Hepatocyte (in vitro differentiated cells): Measurements from ENCODE around the gene SLC25A5. TPM values are rescaled to one million over a fixed set of nuclear protein-coding genes. Genes with fewer than 3 reads are reported as not detected.

Experiments
- DNase-seq: peaks from one replicate; pipeline ENCODE4 v3.0.0-alpha.2; 2016; ENCODE audit warnings: low spot score
- H2AFZ ChIP-seq: fragments of 200-600 bp; sonication (generic); 2 replicates; pipeline ENCODE4 v1.6.0; 2016; ENCODE audit warnings: antibody characterized with exemption, mild to moderate bottlenecking
- H3K27ac ChIP-seq: fragments of 200-600 bp; sonication (generic); 2 replicates; pipeline ENCODE4 v1.5.1; 2016; ENCODE audit warnings: mild to moderate bottlenecking
- H3K27me3 ChIP-seq: fragments of 200-600 bp; sonication (generic); 2 replicates; pipeline ENCODE4 v1.6.1; 2016
- H3K36me3 ChIP-seq: fragments of 200-600 bp; sonication (generic); replicated peaks from 2 replicates; pipeline ENCODE4 v1.5.1; 2016; ENCODE audit warnings: low read depth; ENCODE audit not compliant: insufficient read depth
- H3K4me1 ChIP-seq: fragments of 200-600 bp; sonication (generic); 2 replicates; pipeline ENCODE4 v1.5.1; 2016; ENCODE audit warnings: mild to moderate bottlenecking, moderate library complexity; ENCODE audit not compliant: insufficient read depth
- H3K4me2 ChIP-seq: fragments of 200-600 bp; sonication (generic); 2 replicates; pipeline ENCODE4 v1.6.0; 2016
- H3K4me3 ChIP-seq: fragments of 200-600 bp; sonication (generic); 2 replicates; pipeline ENCODE4 v1.5.1; 2016; ENCODE audit warnings: mild to moderate bottlenecking
- H3K79me2 ChIP-seq: fragments of 200-600 bp; sonication (generic); 2 replicates; pipeline ENCODE4 v1.6.0; 2017; ENCODE audit warnings: mild to moderate bottlenecking
- H3K9me2 ChIP-seq: fragments of 200-600 bp; sonication (generic); replicated peaks from 2 replicates; pipeline ENCODE4 v1.6.0; 2017; ENCODE audit warnings: mild to moderate bottlenecking; ENCODE audit not compliant: insufficient read depth
- H3K9me3 ChIP-seq: fragments of 200-600 bp; sonication (generic); 2 replicates; pipeline ENCODE4 v1.5.1; 2016; ENCODE audit warnings: low read depth, mild to moderate bottlenecking
- H4K20me1 ChIP-seq: fragments of 200-600 bp; sonication (generic); 2 replicates; pipeline ENCODE4 v1.6.0; 2016; ENCODE audit warnings: mild to moderate bottlenecking; ENCODE audit not compliant: insufficient read depth, poor library complexity, severe bottlenecking
- EZH2 ChIP-seq: fragments of 200-600 bp; sonication (generic); IDR thresholded peaks from 2 replicates; pipeline ENCODE4 v1.6.1; 2016; ENCODE audit warnings: antibody characterized with exemption, mild to moderate bottlenecking, borderline replicate concordance
- EZH2phosphoT487 ChIP-seq: fragments of 200-600 bp; sonication (generic); IDR thresholded peaks from one replicate; pipeline ENCODE4 v1.6.1; 2018; ENCODE audit warnings: antibody characterized with exemption, mild to moderate bottlenecking, low read depth, moderate library complexity; ENCODE audit not compliant: unreplicated experiment, severe bottlenecking
- WGBS: methylation state at CpG from one replicate; pipeline ENCODE4 v1.1.6; 2016; ENCODE audit warnings: low lambda C conversion rate; ENCODE audit errors: missing lambda C conversion rate; 5-methylcytosine and 5-hydroxymethylcytosine counted together
- polyA plus RNA-seq: library from polyadenylated mRNA; unstranded; fragments of >200 nt; fragmentation: Nextera tagmentation; extraction: Ambion mirVana; gene quantifications from 2 replicates; pipeline ENCODE4 v1.2.1, GENCODE V29; 2016
- total RNA-seq: library from RNA; depleted of rRNA; stranded (reverse); fragments of >200 nt; gene quantifications from 2 replicates; pipeline ENCODE4 v1.2.3, GENCODE V29; 2014
- TF ChIP-seq, protein P1 (sequence below): fragments of 200-600 bp; sonication (generic); IDR thresholded peaks from 2 replicates; pipeline ENCODE4 v1.5.1; 2016; ENCODE audit warnings: antibody characterized with exemption, mild to moderate bottlenecking; ENCODE audit not compliant: poor library complexity

The SLC25A5 gene
- total and polyA plus RNA-seq, 2 experiments from 2014 or later = 282 to 343 TPM

DNA sequence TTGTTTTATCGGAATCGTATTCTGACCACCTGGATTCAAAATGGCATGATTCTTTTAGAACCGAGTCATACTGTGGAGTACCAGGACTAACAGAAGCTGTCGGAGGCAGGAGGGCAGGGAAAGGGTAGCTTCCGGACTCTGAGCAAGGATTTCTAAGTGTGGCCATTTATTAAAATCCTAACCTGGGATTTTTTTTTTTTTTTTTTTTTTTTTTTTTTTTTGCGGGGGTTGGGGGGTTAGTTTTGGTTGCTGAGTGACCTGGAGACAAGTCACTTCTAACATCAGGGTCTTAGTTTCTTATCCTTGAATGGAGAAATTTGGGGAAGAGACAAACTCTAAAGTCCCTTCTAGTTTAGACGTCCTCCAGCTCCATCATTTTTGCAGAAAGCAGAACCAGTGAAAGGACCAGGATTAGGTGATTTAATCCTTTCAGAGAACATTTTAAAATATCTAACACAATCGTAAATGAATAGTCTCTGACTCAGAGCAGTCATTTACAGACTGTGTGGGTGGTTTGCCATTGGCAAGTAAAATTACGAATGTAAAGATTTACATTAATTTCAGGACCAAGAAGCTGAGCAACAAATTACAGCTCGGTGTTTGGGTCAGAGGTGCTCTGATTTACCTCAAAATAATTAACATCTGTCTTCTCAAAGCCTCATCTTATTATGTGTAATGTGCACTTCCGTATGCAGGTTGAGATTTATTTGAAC is 7.3 kb downstream of the SLC25A5 start:
- Histone ChIP-seq H3K79me2 (no peaks in the 10 kb centered on the region), H3K4me3 (no peak overlapping the region), H3K4me1 (no peaks in the 10 kb centered on the region), H2AFZ (no peak overlapping the region), H3K9me3 (no peaks in the 10 kb centered on the region), H4K20me1 (no peaks in the 10 kb centered on the region), H3K27me3 (no peaks in the 10 kb centered on the region), H3K9me2 (no peaks in the 10 kb centered on the region), H3K27ac (no peak overlapping the region), H3K36me3 (no peaks in the 10 kb centered on the region), H3K4me2 (no peak overlapping the region)
- TF ChIP-seq EZH2phosphoT487 (no peak), EZH2 (no peak)
- TF ChIP-seq, protein P1, sequence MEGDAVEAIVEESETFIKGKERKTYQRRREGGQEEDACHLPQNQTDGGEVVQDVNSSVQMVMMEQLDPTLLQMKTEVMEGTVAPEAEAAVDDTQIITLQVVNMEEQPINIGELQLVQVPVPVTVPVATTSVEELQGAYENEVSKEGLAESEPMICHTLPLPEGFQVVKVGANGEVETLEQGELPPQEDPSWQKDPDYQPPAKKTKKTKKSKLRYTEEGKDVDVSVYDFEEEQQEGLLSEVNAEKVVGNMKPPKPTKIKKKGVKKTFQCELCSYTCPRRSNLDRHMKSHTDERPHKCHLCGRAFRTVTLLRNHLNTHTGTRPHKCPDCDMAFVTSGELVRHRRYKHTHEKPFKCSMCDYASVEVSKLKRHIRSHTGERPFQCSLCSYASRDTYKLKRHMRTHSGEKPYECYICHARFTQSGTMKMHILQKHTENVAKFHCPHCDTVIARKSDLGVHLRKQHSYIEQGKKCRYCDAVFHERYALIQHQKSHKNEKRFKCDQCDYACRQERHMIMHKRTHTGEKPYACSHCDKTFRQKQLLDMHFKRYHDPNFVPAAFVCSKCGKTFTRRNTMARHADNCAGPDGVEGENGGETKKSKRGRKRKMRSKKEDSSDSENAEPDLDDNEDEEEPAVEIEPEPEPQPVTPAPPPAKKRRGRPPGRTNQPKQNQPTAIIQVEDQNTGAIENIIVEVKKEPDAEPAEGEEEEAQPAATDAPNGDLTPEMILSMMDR = no peak
- 65% methylated on average over 11 of the region's 11 CpGs for WGBS
- DNase-seq = no peak

- Histone ChIP-seq H3K9me2 (no peaks in the 10 kb centered on the region), H3K9me3 (no peaks in the 10 kb centered on the region), H2AFZ (no peak overlapping the region), H3K4me2 (peak overlapping the region; percentile 32), H3K79me2 (no peaks in the 10 kb centered on the region), H4K20me1 (no peaks in the 10 kb centered on the region), H3K4me3 (no peak overlapping the region), H3K27ac (peak overlapping the region; percentile 61), H3K4me1 (no peaks in the 10 kb centered on the region), H3K27me3 (no peaks in the 10 kb centered on the region), H3K36me3 (no peaks in the 10 kb centered on the region)
- DNase-seq = peak; percentile 79
- WGBS = 42% methylated on average over 3 of the region's 3 CpGs
- no peak for TF ChIP-seq EZH2phosphoT487
- TF ChIP-seq, protein P1 = no peak
- TF ChIP-seq EZH2 = no peak
Observed at GRCh38 chrX:119477812-119478232, 9.6 kb downstream of the SLC25A5 start.

DNA sequence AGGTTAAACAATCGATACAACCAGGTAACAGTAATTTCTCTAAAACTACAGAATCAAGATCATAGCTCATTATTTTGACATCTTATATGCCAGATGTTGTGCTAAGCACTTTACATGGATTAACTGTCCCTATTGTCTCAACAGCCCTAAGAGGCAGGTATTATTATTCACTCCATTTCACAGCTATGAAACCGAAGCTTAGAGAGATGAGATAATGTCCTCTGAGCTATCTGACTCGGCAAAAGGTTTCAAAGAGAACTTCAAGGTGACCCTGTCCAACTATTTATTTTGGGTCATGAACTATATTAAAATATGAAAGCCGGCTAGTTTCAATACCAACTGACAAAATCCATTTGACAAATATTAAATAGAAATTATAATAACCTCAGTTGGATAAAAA is 10.3 kb downstream of the SLC25A5 start:
- Histone ChIP-seq H3K4me2 (peak overlapping the region; percentile 32), H3K9me3 (no peaks in the 10 kb centered on the region), H3K36me3 (no peaks in the 10 kb centered on the region), H3K4me3 (no peak overlapping the region), H3K27me3 (no peaks in the 10 kb centered on the region), H2AFZ (no peak overlapping the region), H3K27ac (peak overlapping the region; percentile 61), H3K9me2 (no peaks in the 10 kb centered on the region), H3K4me1 (no peaks in the 10 kb centered on the region), H4K20me1 (no peaks in the 10 kb centered on the region), H3K79me2 (no peaks in the 10 kb centered on the region)
- no peak for TF ChIP-seq EZH2phosphoT487
- no peak for TF ChIP-seq EZH2
- WGBS = 73% methylated on average over 4 of the region's 4 CpGs
- DNase-seq = no peak

DNA sequence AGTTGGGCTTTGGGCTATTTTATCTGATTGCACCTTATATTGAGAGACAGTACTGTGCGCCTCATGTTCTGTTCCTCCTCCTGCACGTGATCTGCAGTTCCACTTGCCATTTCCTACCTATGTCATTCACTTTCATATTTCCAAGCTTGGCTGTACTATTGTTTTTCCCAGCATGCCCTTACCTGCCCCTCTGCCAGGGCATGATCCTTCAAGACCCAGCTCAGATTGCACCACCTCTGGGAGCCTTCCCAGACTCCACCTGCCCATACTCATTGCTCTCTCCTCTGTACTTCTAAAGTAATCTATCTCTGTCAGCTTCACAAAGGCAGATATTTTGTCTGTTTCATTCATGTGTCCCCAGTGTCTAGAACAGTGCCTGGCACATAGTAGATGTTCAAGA is 11.6 kb downstream of the SLC25A5 start:
- Histone ChIP-seq H3K9me3 (no peaks in the 10 kb centered on the region), H4K20me1 (no peaks in the 10 kb centered on the region), H3K27ac (no peak overlapping the region), H3K4me3 (no peak overlapping the region), H2AFZ (no peak overlapping the region), H3K79me2 (no peaks in the 10 kb centered on the region), H3K27me3 (no peaks in the 10 kb centered on the region), H3K4me2 (no peak overlapping the region), H3K9me2 (no peaks in the 10 kb centered on the region), H3K4me1 (no peaks in the 10 kb centered on the region), H3K36me3 (no peaks in the 10 kb centered on the region)
- TF ChIP-seq EZH2 (no peak), EZH2phosphoT487 (no peak)
- TF ChIP-seq, protein P1 = no peak
- WGBS = 80% methylated on average over 2 of the region's 2 CpGs
- no peak for DNase-seq
